Measurements from ENCODE around the gene MOB3B. TPM values are rescaled to one million over a fixed set of nuclear protein-coding genes. Genes with fewer than 3 reads are reported as not detected.
A peak's percentile ranks its signal among the peaks of the same experiment; 100 is the strongest.

Gene MOB3B
- total and polyA plus RNA-seq, 2 of the 13 experiments (the other 11 are each of a cell fraction or from before 2014, with no cell fraction given), result 0.03 to 0.09 TPM

DNA sequence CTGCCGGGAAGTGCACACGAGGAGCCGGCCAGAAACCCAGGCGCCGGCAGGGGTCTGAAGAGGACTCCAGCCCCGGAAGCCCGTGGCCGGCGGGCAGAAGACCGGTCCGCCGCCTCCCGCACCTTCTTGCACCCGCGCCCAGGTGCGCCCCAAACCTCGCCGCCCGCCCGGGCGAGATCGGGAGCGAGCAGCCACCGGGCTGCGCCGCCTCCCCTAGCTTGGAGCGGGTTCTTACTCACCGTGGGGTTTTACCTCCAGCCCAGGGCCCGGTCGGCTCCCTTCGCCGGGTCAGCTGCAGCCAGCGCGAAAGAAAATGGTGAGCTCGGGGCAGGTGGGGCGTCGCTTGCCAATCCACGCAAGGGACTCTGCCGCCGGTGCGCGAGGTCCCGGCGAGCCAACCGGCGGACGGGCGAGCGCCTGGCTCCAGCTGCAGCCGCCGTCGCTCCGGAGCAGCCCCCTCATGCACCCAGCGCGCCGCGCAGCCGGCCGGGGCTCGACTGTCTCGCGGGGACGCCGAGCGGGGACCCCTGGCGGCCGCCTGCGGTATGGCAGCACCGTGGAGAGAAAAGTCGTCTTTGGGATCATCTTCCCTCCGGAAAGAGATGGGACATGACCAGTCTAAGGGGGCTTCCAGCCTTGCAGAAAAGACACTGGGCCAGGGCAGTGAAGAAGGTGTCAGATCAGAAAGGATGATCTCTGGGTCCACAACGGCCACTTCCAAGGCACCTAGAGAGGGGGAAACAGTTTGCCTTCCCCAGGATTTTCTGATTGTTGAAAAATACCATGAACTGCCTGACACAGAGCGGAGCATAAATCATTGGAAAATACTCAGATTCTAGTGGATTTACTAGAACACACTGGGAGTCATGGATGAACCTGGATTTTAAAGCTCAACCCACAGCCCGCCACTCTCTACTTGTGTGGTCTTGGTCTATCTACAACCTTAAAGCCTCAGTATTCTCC is at the start of gene MOB3B (continued):
- TF ChIP-seq IKZF5 (CRISPR knock-in tag; IDR thresholded peaks at IDR 0.05) (no peak), ZZZ3 (CRISPR knock-in tag; IDR thresholded peaks at IDR 0.05; ENCODE audit: borderline replicate concordance) (no peak), BHLHE40 (IDR thresholded peaks at IDR 0.05; ENCODE audit: low read length) (no peak), SALL2 (CRISPR knock-in tag; IDR thresholded peaks at IDR 0.05) (no peak), SP140L (CRISPR knock-in tag; IDR thresholded peaks at IDR 0.05; ENCODE audit: borderline replicate concordance) (no peak), REL (CRISPR knock-in tag; conservative IDR thresholded peaks at IDR 0.05) (0 out of 2 replicates have a peak, but pooled peaks have one; percentile 68), RFX5 (IDR thresholded peaks at IDR 0.05; ENCODE audit: low read depth, low read length) (no peak), ZNF777 (CRISPR knock-in tag; IDR thresholded peaks at IDR 0.05) (peak; percentile 38), ZBTB3 (CRISPR knock-in tag; IDR thresholded peaks at IDR 0.05; ENCODE audit: borderline replicate concordance, low read depth) (no peak), ZIK1 (CRISPR knock-in tag; IDR thresholded peaks at IDR 0.05; ENCODE audit: borderline replicate concordance, low read depth) (no peak), SAP130 (CRISPR knock-in tag; IDR thresholded peaks at IDR 0.05; ENCODE audit: low read depth) (no peak), ARHGAP35 (CRISPR knock-in tag; IDR thresholded peaks at IDR 0.05; ENCODE audit: borderline replicate concordance) (0 out of 2 replicates have a peak, but pooled peaks have one; percentile 56), FOXJ3 (CRISPR knock-in tag; IDR thresholded peaks at IDR 0.05; ENCODE audit: borderline replicate concordance) (no peak)
- TF ChIP-seq, protein P1, sequence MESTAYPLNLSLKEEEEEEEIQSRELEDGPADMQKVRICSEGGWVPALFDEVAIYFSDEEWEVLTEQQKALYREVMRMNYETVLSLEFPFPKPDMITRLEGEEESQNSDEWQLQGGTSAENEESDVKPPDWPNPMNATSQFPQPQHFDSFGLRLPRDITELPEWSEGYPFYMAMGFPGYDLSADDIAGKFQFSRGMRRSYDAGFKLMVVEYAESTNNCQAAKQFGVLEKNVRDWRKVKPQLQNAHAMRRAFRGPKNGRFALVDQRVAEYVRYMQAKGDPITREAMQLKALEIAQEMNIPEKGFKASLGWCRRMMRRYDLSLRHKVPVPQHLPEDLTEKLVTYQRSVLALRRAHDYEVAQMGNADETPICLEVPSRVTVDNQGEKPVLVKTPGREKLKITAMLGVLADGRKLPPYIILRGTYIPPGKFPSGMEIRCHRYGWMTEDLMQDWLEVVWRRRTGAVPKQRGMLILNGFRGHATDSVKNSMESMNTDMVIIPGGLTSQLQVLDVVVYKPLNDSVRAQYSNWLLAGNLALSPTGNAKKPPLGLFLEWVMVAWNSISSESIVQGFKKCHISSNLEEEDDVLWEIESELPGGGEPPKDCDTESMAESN (CRISPR knock-in tag; conservative IDR thresholded peaks at IDR 0.05), result peak; percentile 58; the same call in 1 of the 2 replicates
- TF ChIP-seq, protein P2, sequence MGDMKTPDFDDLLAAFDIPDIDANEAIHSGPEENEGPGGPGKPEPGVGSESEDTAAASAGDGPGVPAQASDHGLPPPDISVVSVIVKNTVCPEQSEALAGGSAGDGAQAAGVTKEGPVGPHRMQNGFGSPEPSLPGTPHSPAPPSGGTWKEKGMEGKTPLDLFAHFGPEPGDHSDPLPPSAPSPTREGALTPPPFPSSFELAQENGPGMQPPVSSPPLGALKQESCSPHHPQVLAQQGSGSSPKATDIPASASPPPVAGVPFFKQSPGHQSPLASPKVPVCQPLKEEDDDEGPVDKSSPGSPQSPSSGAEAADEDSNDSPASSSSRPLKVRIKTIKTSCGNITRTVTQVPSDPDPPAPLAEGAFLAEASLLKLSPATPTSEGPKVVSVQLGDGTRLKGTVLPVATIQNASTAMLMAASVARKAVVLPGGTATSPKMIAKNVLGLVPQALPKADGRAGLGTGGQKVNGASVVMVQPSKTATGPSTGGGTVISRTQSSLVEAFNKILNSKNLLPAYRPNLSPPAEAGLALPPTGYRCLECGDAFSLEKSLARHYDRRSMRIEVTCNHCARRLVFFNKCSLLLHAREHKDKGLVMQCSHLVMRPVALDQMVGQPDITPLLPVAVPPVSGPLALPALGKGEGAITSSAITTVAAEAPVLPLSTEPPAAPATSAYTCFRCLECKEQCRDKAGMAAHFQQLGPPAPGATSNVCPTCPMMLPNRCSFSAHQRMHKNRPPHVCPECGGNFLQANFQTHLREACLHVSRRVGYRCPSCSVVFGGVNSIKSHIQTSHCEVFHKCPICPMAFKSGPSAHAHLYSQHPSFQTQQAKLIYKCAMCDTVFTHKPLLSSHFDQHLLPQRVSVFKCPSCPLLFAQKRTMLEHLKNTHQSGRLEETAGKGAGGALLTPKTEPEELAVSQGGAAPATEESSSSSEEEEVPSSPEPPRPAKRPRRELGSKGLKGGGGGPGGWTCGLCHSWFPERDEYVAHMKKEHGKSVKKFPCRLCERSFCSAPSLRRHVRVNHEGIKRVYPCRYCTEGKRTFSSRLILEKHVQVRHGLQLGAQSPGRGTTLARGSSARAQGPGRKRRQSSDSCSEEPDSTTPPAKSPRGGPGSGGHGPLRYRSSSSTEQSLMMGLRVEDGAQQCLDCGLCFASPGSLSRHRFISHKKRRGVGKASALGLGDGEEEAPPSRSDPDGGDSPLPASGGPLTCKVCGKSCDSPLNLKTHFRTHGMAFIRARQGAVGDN (CRISPR knock-in tag; IDR thresholded peaks at IDR 0.05), result peak; percentile 77
- TF ChIP-seq, protein P3, sequence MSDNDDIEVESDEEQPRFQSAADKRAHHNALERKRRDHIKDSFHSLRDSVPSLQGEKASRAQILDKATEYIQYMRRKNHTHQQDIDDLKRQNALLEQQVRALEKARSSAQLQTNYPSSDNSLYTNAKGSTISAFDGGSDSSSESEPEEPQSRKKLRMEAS (IDR thresholded peaks at IDR 0.05), result peak; percentile 57
- TF ChIP-seq, protein P4, sequence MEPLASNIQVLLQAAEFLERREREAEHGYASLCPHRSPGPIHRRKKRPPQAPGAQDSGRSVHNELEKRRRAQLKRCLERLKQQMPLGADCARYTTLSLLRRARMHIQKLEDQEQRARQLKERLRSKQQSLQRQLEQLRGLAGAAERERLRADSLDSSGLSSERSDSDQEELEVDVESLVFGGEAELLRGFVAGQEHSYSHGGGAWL (CRISPR knock-in tag; IDR thresholded peaks at IDR 0.05), result peak; percentile 48; the same call in 1 of the 2 replicates

Data from HepG2 (cell line).